GM19467 (cell line): ENCODE results near the gene ELOVL3.
A peak's percentile ranks its signal among the peaks of the same experiment; 100 is the strongest.

Source experiments
- ATAC-seq: cut with Tn5 transposase; IDR thresholded peaks from one replicate; pipeline ENCODE4 v1.9.1; 2021; ENCODE audit warnings: mild to moderate bottlenecking, moderate library complexity; ENCODE audit not compliant: unreplicated experiment

ELOVL3 gene

DNA sequence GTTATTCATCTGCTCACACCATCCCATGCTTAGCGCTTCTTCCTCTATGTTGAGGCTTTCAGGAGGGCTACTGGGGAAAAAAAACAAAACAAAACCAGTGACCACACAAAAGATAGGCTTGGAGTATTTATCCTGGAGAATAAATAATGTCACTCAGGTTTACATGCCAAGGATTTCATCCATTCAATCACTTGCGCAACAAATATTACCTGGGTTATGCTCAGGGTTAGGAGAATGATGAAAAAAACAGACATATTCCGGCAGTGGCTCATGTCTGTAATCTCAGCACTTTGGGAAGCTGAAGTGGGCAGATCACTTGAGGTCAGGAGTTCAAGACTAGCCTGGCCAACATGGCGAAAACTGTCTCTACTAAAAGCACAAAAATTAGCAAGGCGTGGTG lies 3.3 kb upstream of the ELOVL3 start:
- no peak for ATAC-seq

DNA sequence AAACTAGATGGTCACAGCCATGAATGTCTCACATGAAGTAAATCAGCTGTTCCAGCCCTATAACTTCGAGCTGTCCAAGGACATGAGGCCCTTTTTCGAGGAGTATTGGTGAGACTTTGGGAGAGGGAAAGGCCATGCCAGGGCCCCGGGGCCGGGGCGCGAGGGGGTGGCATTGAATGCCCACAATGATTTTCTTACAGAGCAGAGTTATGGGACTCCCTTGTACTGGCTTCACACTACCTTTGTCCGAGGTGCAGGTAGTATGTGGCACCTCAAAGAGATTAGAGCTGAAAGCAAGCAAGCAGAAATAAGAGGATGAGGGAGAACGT lies 407 bp downstream of the ELOVL3 start:
- ATAC-seq: no peak

DNA sequence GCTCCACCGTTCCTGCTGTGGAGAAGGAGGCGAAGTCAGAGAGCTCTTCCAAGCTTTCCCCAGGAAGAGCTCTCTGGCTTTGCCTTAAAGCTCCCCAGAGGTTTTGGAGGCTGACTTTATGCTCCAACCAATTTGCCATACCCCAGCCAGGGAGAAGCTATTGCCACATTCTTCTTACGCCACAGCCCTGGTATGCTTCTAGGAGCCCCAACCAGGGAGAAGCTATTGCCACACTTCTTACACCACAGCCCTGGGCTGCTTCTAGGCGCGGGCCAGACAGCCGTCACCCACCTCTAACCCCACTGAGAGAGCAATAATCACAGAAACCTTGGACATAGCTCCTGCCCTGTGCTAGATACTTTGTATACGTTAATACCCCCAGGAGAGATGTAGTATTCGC lies 951 bp downstream of the ELOVL3 start:
- no peak for ATAC-seq

DNA sequence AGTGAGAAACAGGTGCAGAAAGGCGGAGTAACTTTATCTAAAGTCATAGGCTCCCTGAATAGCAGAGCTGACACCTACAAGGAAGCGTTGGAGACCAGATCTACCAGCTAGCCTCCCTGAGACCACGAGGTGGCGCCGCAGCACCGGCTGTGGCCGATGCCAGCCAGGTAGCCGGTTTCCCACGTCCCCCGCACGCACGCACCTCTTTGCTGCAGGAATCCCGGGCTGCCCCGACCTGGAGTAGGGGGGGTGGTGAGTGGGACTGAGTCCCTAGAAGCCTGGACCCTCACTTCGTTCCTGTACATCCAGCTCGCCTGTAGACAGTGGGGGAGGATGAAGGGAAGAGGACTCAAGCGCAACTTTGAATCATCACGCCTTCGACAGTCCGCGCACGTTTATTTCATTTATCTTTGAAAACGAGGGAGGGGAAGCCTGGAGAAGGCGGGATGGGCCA lies 3.7 kb downstream of the ELOVL3 start:
- no peak for ATAC-seq

DNA sequence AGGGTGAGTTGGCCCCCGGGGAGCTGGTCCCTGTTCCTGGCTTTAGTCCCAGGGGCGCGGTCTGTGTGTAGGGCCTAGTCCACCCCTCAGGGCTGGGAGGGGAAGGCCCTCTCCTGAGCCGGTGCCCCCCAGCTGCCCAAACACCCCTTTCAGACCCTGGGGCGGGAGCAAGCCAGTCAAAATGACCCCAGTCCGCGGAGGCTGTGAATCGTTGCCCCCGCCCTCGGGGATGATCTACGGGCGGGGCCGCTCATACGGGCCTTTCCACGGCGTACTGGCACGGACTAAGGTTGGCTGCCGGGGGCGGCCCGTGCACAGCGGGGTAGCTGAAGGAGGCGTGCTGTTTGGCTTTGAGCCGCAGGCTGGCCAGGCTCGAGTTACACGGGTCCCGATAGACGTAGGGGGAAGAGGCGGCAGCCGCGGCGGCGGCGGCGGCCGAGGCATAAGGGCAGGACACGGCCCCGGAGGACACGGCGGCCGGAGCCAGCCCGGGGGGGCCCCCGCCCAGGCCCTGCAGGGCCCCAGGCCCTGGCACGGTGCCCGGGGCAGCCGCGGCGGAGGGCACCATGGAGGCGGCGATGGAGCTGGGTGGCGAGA lies 4.3 kb downstream of the ELOVL3 start:
- no peak for ATAC-seq

DNA sequence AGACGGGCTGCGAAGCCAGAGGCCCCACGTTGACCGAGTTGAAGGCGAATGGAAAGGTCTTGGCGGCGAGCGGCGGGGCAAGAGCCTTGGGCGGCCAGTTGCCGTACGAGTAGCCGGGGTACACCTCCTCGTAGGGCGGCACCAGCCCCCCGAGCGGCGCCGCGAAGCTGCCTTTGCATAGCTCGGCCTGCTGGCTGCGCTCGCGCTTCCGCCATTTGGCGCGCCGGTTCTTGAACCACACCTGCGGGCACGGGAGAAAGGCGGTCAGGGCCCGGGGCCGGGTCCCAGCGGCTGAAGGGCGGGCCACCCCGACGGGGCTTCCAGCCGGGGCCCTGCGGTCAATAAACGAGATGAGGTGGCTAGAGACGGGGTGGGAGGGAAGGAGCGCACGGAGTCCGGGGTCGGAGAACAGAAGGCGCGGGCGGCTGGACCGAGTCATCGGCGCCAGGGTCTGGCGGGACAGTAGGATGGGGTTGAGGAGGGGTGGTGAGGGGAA lies 4.8 kb downstream of the ELOVL3 start:
- ATAC-seq: no peak

DNA sequence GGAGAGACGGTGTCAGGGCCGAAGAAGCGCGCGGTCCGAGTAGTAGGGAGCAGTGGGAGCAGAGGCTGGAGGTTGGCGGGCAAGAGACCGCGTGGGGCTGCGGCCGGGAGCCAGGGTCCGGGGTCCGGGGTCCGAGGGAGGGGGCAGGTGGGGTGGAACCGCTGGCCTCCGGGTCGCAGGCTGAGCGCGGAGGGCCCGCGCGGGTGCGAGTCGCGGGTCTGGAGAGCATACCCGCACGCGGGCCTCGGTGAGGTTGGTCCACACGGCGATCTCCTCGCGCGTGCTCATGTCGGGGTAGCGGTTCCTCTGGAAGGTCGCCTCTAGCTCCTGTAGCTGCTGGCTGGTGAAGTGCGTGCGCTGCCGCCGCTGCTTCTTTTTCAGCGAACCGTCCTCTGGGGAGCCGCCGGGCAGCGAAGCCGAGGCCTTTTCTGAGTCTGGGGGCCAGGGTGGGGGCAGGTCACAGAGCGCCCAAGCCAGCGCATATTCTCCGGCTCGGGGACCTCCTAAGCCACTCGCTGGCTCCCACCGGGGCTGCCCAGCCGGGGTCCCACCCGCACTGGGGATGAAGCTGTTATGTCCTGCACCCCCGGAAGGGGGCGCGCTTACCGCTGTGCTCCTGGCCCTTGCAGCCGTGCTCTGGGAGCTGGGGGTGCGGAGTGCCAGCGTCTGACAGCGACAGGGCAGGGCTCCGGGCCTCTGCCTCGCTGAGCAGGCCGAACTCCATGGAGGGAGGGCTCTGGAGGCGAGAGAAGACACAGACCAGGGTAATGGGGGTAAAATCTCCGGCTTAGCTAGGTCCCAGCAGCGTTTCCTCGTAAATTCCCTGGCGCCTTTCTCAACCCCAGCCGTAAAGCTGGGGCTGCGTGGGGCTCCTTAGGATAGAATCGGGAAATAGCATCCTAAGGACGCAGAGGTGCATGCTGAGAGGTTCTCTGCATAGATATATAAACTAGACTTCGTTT lies 5.5 kb downstream of the ELOVL3 start:
- no peak for ATAC-seq

DNA sequence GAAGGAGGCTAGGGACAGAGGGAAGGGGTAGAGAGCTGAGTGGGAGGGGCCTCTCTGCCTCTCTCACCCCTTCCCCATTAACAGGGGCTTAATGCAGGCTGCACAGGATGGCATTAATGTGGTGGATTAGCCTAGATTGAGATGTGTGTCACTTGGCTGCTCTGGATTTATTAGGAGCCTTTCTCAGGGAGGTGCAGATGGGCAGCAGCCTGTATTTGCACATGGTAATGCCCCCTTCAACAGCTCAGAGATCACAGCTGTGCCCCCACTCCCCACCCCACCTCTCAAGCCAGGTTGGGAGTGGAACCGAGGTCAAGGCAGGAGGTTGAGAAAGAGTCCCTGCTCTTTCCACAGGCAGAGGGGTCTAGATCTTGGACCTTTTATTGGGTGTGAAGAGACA lies 7.9 kb downstream of the ELOVL3 start:
- no peak for ATAC-seq

DNA sequence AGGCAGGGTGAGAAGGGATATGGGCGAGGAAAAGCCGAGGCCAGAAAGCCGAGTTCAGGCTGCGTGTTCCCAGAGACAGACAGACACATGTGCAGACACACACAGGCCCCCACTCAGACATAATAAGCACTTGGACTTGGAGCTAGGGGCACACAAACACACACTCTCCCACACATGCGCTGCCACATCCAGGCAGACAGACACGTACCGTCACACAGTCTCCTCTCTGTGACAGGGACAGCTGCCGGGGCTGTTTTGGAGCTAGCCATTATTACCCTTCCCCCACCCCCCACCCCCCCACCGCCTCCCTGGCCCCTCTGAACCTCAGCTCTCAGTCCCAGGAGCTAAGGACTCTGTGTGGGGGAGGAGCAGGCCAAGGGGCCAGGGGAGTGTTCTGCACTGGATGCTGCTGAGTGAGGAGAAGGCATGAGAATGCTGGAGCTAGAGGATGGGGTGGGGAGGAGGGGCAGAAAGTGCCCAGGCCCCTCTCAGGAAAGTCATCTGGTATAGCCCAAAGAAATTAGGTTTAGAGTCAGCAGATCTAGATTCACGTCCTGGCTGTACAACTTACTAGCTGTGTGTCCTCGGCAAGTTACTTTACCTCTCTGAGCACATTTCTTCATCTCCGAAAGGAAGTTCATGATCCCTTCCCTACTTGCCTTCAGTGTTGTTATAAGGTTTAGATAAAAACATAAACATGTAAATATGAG lies 8.9 kb downstream of the ELOVL3 start:
- ATAC-seq: no peak

DNA sequence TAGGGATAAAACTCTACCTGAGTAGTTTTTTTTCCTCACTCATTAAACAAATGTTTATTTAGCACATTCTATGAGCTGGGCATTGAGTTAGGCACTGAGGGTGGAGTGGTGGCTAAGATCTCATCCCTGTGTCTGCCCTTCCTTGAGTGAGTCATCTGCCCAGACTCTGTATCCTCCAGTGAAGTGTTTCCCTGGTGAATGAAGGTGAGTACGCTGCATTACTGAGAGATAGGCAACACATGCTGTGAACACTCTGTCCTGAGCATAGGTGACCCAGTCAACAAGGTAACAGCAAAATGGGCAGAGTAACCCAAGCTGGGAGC lies 9.5 kb downstream of the ELOVL3 start:
- ATAC-seq: no peak

DNA sequence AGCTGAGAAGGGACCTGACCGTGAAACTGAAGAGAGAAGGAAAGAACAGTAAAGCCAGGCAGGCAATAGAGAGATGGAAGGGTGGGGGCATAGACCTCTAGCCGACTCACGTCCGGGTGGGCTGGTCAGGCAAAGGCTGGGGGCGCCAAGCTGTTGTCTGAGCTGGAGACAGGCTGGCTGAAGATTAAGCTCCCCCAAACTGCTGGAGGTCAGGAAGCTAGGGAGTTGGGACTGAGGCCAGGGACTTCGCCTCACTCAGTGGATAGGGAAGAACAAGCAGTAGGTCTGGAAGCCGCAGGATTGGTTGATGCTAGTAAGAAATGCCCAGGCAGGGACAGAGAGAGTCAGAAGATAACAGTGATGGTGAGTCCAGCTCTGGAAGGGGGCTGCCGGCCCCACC lies 9.9 kb downstream of the ELOVL3 start:
- no peak for ATAC-seq

DNA sequence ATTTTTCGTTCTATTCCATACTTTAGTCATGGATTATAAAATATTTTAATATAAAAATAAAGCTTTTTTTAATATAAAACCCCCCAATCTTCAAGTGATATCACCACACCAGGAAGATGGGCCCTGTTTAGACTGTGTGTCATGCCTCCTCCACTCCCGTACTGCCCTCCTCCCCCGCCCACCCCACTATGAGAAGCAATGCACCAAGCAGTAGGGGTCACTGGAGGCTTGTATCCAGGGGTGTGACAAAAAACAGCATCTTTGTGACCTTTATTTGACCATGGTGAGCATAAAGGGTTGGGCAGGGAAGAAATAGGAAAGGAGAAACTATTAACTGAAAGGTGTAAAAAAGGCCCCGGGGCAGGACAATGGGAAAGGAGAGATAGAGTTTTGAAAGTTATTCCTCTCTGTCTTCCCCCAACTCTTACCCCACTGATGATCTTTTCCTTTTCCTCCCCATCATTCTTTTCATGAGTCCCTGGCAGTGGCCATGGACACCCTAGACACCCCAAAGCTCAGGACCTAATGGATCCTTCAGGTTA lies 11.7 kb downstream of the ELOVL3 start:
- ATAC-seq: no peak

DNA sequence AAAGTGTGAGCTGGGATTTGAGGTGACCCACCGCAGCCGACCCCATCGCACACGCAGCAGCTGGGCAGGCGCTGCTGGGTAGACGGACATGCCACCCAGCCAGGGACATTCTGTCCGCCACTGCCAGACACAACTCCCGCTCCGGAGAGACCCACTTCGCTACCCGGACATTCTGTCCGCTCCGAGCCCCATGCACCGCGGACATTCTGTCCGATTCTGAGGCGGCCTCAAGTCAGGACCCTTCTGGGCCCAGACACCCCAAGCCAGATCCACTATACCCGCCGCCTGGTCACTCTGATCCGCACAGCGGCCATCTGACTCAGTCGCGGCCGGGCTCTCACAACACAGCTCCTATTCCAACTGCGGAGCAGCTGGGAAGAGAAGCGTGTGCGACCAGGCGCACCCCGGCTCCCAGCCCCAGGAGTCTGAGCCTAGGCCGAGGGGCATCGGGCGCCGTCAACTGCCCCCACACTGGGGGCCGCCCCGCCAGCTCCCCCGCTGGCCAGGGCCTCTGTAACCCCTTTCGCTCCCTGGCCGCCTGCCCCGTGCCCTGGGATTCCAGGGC lies 14.4 kb downstream of the ELOVL3 start:
- no peak for ATAC-seq

DNA sequence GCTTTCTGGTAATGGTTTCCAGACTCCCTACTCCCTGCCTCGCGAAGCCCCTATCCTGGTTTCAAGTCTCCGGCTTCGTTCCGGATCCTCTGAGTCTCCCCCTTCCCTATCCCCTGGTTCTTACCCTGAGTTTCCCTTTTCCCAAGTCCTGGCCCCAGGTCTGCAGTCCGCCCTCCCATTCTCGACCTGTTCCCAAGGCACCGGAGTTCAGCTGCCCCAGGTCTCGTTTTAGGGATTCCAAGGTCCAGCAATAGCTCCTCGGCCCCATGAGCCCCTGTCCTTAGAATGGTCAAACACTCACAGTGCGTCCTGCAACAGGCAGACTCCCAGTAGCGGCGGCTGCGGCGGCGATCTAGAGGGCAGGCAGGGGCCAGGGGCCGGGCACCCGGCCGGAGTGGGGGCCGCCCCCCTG lies 14.9 kb downstream of the ELOVL3 start:
- no peak for ATAC-seq

DNA sequence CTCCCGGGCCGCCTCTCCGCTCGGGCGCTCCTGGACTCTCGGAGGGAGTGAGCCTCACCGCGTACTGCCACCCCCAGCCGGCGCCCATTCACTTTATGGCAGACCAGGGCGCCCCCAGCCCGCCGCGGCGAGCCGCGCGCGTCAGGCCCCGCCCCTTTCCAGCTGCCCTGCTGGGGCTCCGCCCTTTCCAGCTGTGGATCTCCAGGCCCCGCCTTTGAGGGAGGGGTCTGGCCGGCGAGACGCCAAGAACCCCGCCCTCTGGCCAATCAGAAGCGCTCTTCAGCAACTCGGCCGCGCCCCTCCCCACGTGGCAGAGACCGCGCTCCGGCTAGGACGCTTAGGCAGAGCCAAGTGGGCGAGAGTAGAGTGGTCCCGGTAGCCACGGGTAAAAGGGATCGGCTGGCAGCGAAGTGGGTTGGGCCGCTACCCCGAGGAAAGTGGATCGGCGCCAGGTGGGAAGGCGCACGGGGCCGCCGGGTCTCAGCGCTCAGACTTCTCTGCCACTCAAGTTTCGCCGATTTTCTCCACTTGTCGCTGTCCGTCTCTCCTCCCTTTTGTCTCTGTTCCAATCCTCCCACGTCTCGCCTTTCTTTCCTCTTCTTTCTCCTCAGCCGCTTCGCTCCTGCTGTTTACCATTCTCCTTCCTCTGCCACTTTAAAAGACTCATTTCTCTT lies 15.5 kb downstream of the ELOVL3 start, which contains the start of gene PITX3:
TSS of gene PITX3 (minus strand) at position 69 of the 674 bp plus-strand sequence. CDS start 9,432 bp downstream, outside the sequence.
- ATAC-seq: peak; percentile 33

DNA sequence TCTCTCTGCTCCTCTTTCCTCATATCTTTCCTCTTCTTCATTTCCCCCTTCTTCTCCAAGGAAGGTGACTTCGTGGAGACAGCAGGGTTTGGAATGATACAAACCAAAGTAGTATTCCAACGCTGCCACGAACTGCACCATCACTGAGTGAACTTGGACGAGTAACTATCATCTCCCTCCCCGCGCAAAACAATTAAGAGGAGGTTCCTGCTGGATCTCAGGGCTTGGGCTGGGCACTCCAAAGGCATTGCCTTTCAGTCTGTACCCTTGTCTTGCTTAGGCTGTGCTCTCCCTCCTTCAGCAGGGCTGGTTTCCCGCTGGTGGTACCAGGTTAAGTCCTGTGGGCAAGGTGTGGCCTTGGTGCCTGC lies 16.0 kb downstream of the ELOVL3 start:
- no peak for ATAC-seq

DNA sequence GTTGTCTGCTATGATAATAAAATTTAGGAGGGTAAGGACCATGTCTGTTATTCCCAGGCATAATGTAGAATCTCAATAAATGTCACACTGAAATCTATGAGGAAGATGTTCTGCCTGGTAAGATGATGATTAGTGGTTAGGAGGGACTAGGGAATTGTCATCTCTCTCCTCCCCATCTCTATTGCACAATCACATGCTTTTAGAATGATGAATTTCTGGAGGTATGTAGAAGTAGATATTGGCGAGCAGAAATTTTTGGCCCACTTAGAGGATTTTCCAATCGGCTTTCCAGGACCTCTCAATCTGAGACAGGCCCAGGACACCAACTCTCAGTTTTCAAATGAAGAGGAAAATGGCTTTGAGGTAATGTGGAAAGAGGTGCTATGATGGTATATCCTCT lies 17.2 kb downstream of the ELOVL3 start:
- ATAC-seq: no peak

DNA sequence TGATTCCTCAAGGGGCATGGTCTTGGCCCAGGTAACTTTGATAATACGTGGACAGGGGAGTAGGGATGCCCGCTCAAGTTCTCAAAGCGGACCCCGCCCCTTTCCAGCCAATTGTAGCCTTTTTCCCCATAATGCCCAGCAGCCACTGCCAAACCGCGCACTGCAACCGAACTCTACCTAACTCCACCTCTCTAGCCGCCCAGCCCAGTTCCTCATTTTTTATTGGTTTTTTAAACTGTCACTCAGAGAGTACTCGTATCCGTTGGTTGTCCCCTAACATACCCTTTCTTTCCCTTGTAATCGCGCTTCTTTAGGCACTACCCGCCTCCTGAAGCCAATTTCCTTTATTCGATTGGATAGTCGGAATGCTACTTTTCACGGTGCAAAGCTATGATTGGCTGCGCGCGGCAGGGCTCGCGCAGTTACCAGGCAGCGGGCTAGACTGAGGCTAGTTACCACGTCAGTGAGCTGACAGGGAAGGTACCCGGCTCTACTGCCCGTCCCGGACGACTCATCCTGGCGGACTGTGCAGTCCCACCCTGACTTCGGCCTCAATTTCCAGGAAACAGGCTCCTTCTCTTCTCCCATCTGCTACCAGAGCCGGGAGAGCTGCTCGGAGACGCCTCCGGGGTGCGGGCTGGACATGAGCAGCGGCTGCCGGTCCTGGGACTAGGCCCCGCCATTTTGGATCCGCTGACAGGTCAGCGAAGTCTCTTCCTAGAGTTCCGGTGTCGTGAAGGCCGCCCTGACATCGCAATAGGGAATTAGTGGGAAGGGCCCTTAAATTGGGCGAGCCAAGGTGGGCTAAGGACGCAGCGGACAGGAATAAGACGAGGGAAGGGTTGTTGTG lies 19.2 kb downstream of the ELOVL3 start, which contains the start of gene GBF1:
TSS of gene GBF1 (plus strand) at position 451 of the 850 bp plus-strand sequence. CDS start 13,407 bp downstream, outside the sequence.
- peak; percentile 92 for ATAC-seq

DNA sequence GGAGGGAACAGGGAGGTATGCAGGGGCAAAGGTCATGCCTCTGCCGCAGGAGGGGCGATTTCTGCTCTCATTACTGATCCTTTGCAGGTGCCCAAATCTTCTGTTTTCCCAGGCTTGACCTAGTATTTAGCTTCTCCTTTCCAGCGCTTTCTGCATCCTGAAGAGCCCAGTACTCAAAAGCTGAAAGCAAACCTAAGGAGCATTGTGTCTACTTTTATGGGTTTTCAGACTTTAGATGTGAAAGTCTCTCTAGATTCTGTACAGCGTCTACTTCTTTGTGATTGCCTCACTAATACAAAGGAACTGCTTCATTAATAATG lies 19.8 kb downstream of the ELOVL3 start:
- no peak for ATAC-seq

DNA sequence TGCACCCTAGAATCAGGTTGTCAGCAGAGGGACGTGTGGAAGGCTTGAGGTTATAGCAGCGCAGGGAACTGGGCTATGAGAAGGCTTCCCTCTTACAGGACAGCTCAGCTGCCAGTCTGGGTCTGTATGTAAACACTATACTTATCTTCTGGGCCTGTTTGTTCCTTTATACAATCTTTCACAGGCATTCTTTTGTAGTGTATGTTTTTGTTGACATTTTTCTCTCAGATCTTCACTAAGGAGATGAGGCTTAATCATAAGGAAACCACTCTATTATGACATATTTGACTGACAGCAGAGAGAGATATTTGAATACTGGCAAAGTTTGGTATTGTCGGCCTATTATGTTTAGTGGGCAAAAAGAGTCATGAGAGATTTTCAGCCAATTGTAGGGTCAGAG lies 20.2 kb downstream of the ELOVL3 start:
- ATAC-seq: no peak
